ENCODE results near the gene ZAR1L. TPM values are rescaled to one million over a fixed set of nuclear protein-coding genes. Genes with fewer than 3 reads are reported as not detected.
A peak's percentile ranks its signal among the peaks of the same experiment; 100 is the strongest.
"Not testable (repeated sequence)": the region's sequence is repeated elsewhere in the genome, so short reads cannot be mapped to it uniquely, and the experiment has no call there.

ZAR1L gene
- not detected for total RNA-seq
- not detected for polyA plus RNA-seq
- long read RNA-seq, donor 1 = 0 reads
- long read RNA-seq, donor 2 = 0 reads
- long read RNA-seq, donor 3 = 0 reads

DNA sequence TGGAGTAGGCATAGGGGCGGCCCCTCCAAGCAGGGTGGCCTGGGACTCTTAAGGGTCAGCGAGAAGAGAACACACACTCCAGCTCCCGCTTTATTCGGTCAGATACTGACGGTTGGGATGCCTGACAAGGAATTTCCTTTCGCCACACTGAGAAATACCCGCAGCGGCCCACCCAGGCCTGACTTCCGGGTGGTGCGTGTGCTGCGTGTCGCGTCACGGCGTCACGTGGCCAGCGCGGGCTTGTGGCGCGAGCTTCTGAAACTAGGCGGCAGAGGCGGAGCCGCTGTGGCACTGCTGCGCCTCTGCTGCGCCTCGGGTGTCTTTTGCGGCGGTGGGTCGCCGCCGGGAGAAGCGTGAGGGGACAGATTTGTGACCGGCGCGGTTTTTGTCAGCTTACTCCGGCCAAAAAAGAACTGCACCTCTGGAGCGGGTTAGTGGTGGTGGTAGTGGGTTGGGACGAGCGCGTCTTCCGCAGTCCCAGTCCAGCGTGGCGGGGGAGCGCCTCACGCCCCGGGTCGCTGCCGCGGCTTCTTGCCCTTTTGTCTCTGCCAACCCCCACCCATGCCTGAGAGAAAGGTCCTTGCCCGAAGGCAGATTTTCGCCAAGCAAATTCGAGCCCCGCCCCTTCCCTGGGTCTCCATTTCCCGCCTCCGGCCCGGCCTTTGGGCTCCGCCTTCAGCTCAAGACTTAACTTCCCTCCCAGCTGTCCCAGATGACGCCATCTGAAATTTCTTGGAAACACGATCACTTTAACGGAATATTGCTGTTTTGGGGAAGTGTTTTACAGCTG is at the start of gene ZAR1L, which contains the start of gene BRCA2:
ZAR1L (minus strand) TSS at position 126 of the 790 bp plus-strand sequence. CDS start 3,438 bp downstream, outside the sequence.
BRCA2 (plus strand) TSS at position 271 of the 790 bp plus-strand sequence. CDS start 953 bp downstream, outside the sequence.
- no peaks in the 10 kb centered on the region for H3K9me3 ChIP-seq
- H3K36me3 ChIP-seq = no peaks in the 10 kb centered on the region
- intact Hi-C loops (cut with DNase I) = loop anchor here in 4 of 10 donors (5.0 to 10.0 kb wide), 4 partner anchors 222 to 491 kb away; partner anchors contain the start of gene N4BP2L2 (in 1 of the 4)
- DNase-seq (peak; percentile 90 to 94 (median 91)), ATAC-seq (peak; percentile 92 to 98 (median 98))
- no peaks in the 10 kb centered on the region for H3K27me3 ChIP-seq
- H3K4me1 ChIP-seq = peaks cover 0 to 29% (median 5%) of the 10 kb centered on the region in 12 donors
- TF ChIP-seq POLR2A (IDR thresholded peaks at IDR 0.05) = peak in 1 of 2 donors; percentile 77
- TF ChIP-seq, protein P1, sequence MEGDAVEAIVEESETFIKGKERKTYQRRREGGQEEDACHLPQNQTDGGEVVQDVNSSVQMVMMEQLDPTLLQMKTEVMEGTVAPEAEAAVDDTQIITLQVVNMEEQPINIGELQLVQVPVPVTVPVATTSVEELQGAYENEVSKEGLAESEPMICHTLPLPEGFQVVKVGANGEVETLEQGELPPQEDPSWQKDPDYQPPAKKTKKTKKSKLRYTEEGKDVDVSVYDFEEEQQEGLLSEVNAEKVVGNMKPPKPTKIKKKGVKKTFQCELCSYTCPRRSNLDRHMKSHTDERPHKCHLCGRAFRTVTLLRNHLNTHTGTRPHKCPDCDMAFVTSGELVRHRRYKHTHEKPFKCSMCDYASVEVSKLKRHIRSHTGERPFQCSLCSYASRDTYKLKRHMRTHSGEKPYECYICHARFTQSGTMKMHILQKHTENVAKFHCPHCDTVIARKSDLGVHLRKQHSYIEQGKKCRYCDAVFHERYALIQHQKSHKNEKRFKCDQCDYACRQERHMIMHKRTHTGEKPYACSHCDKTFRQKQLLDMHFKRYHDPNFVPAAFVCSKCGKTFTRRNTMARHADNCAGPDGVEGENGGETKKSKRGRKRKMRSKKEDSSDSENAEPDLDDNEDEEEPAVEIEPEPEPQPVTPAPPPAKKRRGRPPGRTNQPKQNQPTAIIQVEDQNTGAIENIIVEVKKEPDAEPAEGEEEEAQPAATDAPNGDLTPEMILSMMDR (IDR thresholded peaks at IDR 0.05) = peak in 3 of 12 donors; percentile 13 to 18 (median 14)
- WGBS, 4 donors = 0 to 1% (median 1%) methylated on average over 43 to 60 of the region's 60 CpGs
- H3K27ac ChIP-seq = peak within 1 kb of the TSS; percentile 74 to 99 (median 92)
- H3K4me3 ChIP-seq = peak within 1 kb of the TSS; percentile 43 to 91 (median 79)

DNA sequence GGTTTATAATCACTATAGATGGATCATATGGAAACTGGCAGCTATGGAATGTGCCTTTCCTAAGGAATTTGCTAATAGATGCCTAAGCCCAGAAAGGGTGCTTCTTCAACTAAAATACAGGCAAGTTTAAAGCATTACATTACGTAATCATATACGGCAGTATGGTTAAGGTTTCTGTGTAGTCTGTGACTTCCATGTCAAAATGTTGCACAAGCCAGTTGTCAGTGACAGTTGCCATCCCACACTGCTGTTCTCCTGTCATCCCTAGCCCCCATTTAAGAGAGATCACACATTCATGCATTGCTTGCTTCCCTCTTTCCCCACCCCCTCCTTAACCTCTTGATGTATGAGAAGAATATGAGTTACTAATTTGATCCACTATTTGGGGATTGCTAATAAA is 47.4 kb upstream of the ZAR1L start:
- WGBS, 4 donors = 91 to 98% (median 92%) methylated on average over 2 of the region's 2 CpGs
- no peak for TF ChIP-seq POLR2A (IDR thresholded peaks at IDR 0.05)
- TF ChIP-seq, protein P1 (IDR thresholded peaks at IDR 0.05) = no peak
- intact Hi-C loops (cut with DNase I) = no loop called here

GRCh38 chr13:32355935-32356334 is 40.8 kb upstream of the ZAR1L start:
- ATAC-seq; DNase-seq; H3K4me3 ChIP-seq; H3K36me3 ChIP-seq; H3K27me3 ChIP-seq; H3K9me3 ChIP-seq; intact Hi-C loops (cut with DNase I); H3K4me1 ChIP-seq; H3K27ac ChIP-seq: not testable (repeated sequence)
- WGBS, 4 donors = 95 to 98% (median 97%) methylated on average over 8 of the region's 8 CpGs

More for the DNA sequence above, 47.4 kb upstream of the ZAR1L start:
- DNase-seq (no peak), ATAC-seq (no peak)
- Histone ChIP-seq H3K27ac (no peak overlapping the region), H3K27me3 (no peaks in the 10 kb centered on the region), H3K9me3 (peaks cover 0 to 8% (median 0%) of the 10 kb centered on the region in 12 donors), H3K4me1 (no peaks in the 10 kb centered on the region), H3K4me3 (no peak overlapping the region), H3K36me3 (no peaks in the 10 kb centered on the region)

GRCh38 chr13:32354040-32354439 is 38.9 kb upstream of the ZAR1L start:
- no peak overlapping the region for H3K27ac ChIP-seq
- H3K27me3 ChIP-seq = no peaks in the 10 kb centered on the region
- DNase-seq (no peak), ATAC-seq (no peak)
- no peaks in the 10 kb centered on the region for H3K9me3 ChIP-seq
- TF ChIP-seq POLR2A (IDR thresholded peaks at IDR 0.05) = no peak
- TF ChIP-seq, protein P1 (IDR thresholded peaks at IDR 0.05) = no peak
- 94 to 100% (median 99%) methylated on average over 1 of the region's 1 CpG for WGBS, 4 donors
- intact Hi-C loops (cut with DNase I) = no loop called here
- no peaks in the 10 kb centered on the region for H3K4me1 ChIP-seq
- no peaks in the 10 kb centered on the region for H3K36me3 ChIP-seq
- no peak overlapping the region for H3K4me3 ChIP-seq

GRCh38 chr13:32350839-32351441 is 35.8 kb upstream of the ZAR1L start:
- H3K9me3 ChIP-seq; H3K4me3 ChIP-seq; intact Hi-C loops (cut with DNase I); DNase-seq; H3K27me3 ChIP-seq; H3K4me1 ChIP-seq; ATAC-seq; H3K27ac ChIP-seq; H3K36me3 ChIP-seq: not testable (repeated sequence)
- 93 to 99% (median 96%) methylated on average over 15 of the region's 15 CpGs for WGBS, 4 donors
